ENCODE data around the gene RREB1. TPM values are rescaled to one million over a fixed set of nuclear protein-coding genes. Genes with fewer than 3 reads are reported as not detected.

Gene RREB1
- polyA plus RNA-seq, 1 donor (not counting 4 experiments of a cell fraction or from before 2014, with no cell fraction given): 6.1 TPM

- Histone ChIP-seq H3K27ac (ENCODE audit: control insufficient read depth, insufficient read depth, low read length) (peak overlapping the region; percentile 88), H3K4me2 (ENCODE audit: control insufficient read depth, extremely low read depth, insufficient read depth, low read depth, low read length) (peak overlapping the region; percentile 93), H3K9me3 (ENCODE audit: control insufficient read depth, low read depth, low read length) (no peaks in the 10 kb centered on the region), H3K9me1 (ENCODE audit: control insufficient read depth, extremely low read depth, insufficient read depth, low read length) (peaks cover 4% of the 10 kb centered on the region), H3K4me1 (ENCODE audit: control insufficient read depth, extremely low read depth, insufficient read depth, low read length) (peaks cover 21% of the 10 kb centered on the region), H2AFZ (ENCODE audit: control insufficient read depth, low read length) (no peak overlapping the region), H3K36me3 (ENCODE audit: control insufficient read depth in 2 of 2, extremely low read depth in 1 of 2, insufficient read depth in 2 of 2, low read length in 2 of 2) (peaks cover 21 to 36% of the 10 kb centered on the region in 2 experiments), H3K9ac (ENCODE audit: control insufficient read depth, extremely low read depth, insufficient read depth, low read length) (peak overlapping the region; percentile 70), H3K79me2 (ENCODE audit: control insufficient read depth, insufficient read depth, low read length) (peaks cover 45% of the 10 kb centered on the region), H4K20me1 (ENCODE audit: control insufficient read depth, extremely low read depth, insufficient read depth, low read length) (peaks cover 3% of the 10 kb centered on the region), H3K27me3 (ENCODE audit: control insufficient read depth, extremely low read depth, insufficient read depth, low read length) (no peaks in the 10 kb centered on the region), H3K4me3 (ENCODE audit: control insufficient read depth in 2 of 3, extremely low read depth in 1 of 3, insufficient read depth in 2 of 3, low read depth in 1 of 3, low read length in 3 of 3) (peak overlapping the region in 2 of 3 experiments; percentile 45 to 66)
- peak in 1 of 3 experiments; percentile 25 for TF ChIP-seq CTCF (optimal IDR thresholded peaks at IDR 0.05 in 1 of 3, IDR thresholded peaks at IDR 0.05 in 1 of 3, conservative IDR thresholded peaks at IDR 0.05 in 1 of 3; ENCODE audit: extremely low read depth in 1 of 3, insufficient read depth in 2 of 3, low read length in 3 of 3)
- TF ChIP-seq EZH2 (IDR thresholded peaks at IDR 0.05; ENCODE audit: low read length): no peak
- FAIRE-seq: peak; percentile 59
- dilution Hi-C loops (cut with MboI; ENCODE audit: extremely low pct_ligation_motif_present, low sequenced_read_pairs): no loop called here
- peak; percentile 58 for DNase-seq (ENCODE audit: low read depth, low spot score)
Observed at GRCh38 chr6:7200598-7201443, 93.1 kb downstream of the RREB1 start.

DNA sequence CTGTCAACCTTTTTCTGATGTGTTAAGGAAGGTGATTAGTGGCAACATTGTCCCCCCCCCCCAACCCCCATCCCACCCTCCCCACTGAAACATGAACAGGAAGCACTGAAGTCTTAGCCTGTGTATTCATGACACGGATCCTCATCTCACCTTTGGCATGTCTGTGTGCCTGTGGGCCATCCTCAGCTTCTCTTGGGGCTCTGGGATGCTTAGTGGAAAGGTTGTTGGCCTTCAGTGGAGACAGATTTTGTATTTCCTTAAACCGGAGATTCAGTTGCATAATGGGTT, 93.6 kb downstream of the RREB1 start:
- dilution Hi-C loops (cut with MboI; ENCODE audit: extremely low pct_ligation_motif_present, low sequenced_read_pairs): no loop called here
- H3K27me3 ChIP-seq (ENCODE audit: control insufficient read depth, extremely low read depth, insufficient read depth, low read length): no peaks in the 10 kb centered on the region
- no peak for DNase-seq (ENCODE audit: low read depth, low spot score)
- H3K9ac ChIP-seq (ENCODE audit: control insufficient read depth, extremely low read depth, insufficient read depth, low read length): peak overlapping the region; percentile 70
- H3K36me3 ChIP-seq (ENCODE audit: control insufficient read depth in 2 of 2, extremely low read depth in 1 of 2, insufficient read depth in 2 of 2, low read length in 2 of 2): peaks cover 21 to 39% of the 10 kb centered on the region in 2 experiments
- H3K9me1 ChIP-seq (ENCODE audit: control insufficient read depth, extremely low read depth, insufficient read depth, low read length): peaks cover 4% of the 10 kb centered on the region
- no peak for FAIRE-seq
- H3K9me3 ChIP-seq (ENCODE audit: control insufficient read depth, low read depth, low read length): no peaks in the 10 kb centered on the region
- H4K20me1 ChIP-seq (ENCODE audit: control insufficient read depth, extremely low read depth, insufficient read depth, low read length): peaks cover 3% of the 10 kb centered on the region
- H3K4me2 ChIP-seq (ENCODE audit: control insufficient read depth, extremely low read depth, insufficient read depth, low read depth, low read length): peak overlapping the region; percentile 93
- peak overlapping the region; percentile 88 for H3K27ac ChIP-seq (ENCODE audit: control insufficient read depth, insufficient read depth, low read length)
- H3K4me1 ChIP-seq (ENCODE audit: control insufficient read depth, extremely low read depth, insufficient read depth, low read length): peaks cover 19% of the 10 kb centered on the region
- no peak for TF ChIP-seq CTCF (optimal IDR thresholded peaks at IDR 0.05 in 1 of 3, IDR thresholded peaks at IDR 0.05 in 1 of 3, conservative IDR thresholded peaks at IDR 0.05 in 1 of 3; ENCODE audit: extremely low read depth in 1 of 3, insufficient read depth in 2 of 3, low read length in 3 of 3)
- no peak for TF ChIP-seq EZH2 (IDR thresholded peaks at IDR 0.05; ENCODE audit: low read length)
- H3K79me2 ChIP-seq (ENCODE audit: control insufficient read depth, insufficient read depth, low read length): peaks cover 46% of the 10 kb centered on the region
- peak overlapping the region in 2 of 3 experiments; percentile 47 to 49 for H3K4me3 ChIP-seq (ENCODE audit: control insufficient read depth in 2 of 3, extremely low read depth in 1 of 3, insufficient read depth in 2 of 3, low read depth in 1 of 3, low read length in 3 of 3)
- H2AFZ ChIP-seq (ENCODE audit: control insufficient read depth, low read length): no peak overlapping the region

All from keratinocyte (primary cell).